ENCODE measurements around the gene PARP3.

Gene PARP3

DNA sequence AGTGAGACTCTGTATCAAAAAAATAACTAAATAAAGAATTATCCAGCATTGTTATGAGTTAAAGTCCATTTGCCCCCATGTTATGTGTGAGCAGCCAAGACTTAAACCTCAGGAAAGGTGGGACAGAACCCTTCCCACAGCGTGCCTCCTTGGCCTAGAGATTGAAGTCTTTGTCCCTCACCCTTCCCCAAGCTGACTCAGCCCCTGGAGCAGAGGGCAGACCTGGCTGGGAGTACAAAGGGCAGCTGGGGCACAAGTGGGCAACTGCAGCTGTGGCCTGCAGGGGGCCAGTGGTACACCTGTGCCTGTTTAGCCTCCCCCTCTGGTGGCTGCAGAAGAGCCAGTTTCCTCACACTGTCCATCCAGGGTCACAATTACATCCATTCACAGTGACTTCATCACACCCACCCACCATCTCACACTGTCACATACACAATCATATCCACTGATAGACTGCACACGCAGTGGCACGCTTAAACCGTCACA is 40.2 kb downstream of the PARP3 start:
- H4K5ac ChIP-seq (ENCODE audit: low read length) = no peak overlapping the region
- H3K9ac ChIP-seq (ENCODE audit: low read length) = peak overlapping the region; percentile 85
- peak overlapping the region; percentile 27 for H2BK5ac ChIP-seq (ENCODE audit: low read length)
- peak overlapping the region; percentile 72 for H3K23ac ChIP-seq (ENCODE audit: low read length)
- no peak overlapping the region for H2AK5ac ChIP-seq (ENCODE audit: low read length)
- peak; percentile 88 for DNase-seq
- H3K4me3 ChIP-seq (ENCODE audit: low read length) = peak overlapping the region; percentile 59
- peaks cover 3% of the 10 kb centered on the region for H3K79me1 ChIP-seq (ENCODE audit: low read length)
- no peaks in the 10 kb centered on the region for H3K79me2 ChIP-seq (ENCODE audit: control insufficient read depth, insufficient read depth, low read length)
- no peak overlapping the region for H3K18ac ChIP-seq (ENCODE audit: low read length)
- H3K27ac ChIP-seq (ENCODE audit: low read depth, low read length) = peak overlapping the region; percentile 90
- no peak overlapping the region for H2BK15ac ChIP-seq (replicated peaks; ENCODE audit: low read depth)
- peaks cover 2% of the 10 kb centered on the region for H3K4me1 ChIP-seq (ENCODE audit: control insufficient read depth, low read depth, low read length)
- H4K8ac ChIP-seq (ENCODE audit: low read depth, low read length) = no peak overlapping the region
- peak overlapping the region; percentile 98 for H3K4me2 ChIP-seq (ENCODE audit: low read length)
- no peaks in the 10 kb centered on the region for H3K36me3 ChIP-seq (ENCODE audit: control insufficient read depth, insufficient read depth, low read length)
- H2BK120ac ChIP-seq (ENCODE audit: low read depth, low read length) = no peak overlapping the region
- H3K56ac ChIP-seq (ENCODE audit: low read length) = peak overlapping the region; percentile 93
- no peak overlapping the region for H3K4ac ChIP-seq (ENCODE audit: low read depth, low read length)
- H3K27me3 ChIP-seq (ENCODE audit: insufficient read depth, low read length, poor library complexity) = no peaks in the 10 kb centered on the region
- WGBS (ENCODE audit: extremely low coverage, insufficient coverage, low lambda C conversion rate) = no CpG with 5 or more reads among the region's 4 CpGs

DNA sequence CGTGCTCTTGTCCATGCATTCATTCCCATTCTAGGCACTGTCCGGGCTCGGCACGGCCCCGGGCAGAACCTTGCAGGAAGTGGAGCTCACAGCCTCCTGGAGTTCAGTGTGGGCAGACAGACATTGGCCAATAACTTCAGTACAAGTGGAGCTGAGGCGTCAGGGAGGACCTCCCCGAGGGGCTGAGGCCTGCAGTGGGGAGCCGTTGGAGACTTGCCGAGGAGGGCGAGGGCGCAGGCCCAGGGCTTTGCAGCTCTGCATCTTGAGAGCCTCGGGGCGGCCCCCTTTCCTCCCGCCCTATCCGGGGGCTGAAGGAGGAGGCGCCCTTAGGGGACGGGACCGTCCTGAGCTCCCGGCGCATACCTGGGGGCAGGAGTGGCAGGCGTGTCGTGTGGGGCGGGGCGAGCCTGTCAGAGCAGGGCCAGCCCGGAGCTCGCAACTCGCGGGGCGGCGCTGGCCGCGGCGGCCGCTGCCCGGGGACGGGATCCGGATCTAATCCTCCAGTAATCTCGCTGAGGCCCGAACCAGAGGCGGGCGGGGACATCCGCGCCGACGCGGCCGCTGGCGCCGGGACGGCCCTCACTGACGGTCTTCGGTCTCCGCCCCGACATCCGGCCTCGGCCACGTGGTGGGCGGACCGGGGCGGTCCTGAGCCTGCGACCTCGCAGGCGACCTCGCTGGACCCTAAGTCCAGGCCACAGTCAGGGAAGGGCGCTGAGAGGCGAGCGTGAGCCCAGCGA is 40.8 kb downstream of the PARP3 start, which contains the start of gene ACY1:
Gene ACY1, plus strand, starts transcription at position 698 of the 740 bp plus-strand sequence. CDS start 530 bp downstream, outside the sequence.
- Histone ChIP-seq H2BK15ac (replicated peaks; ENCODE audit: low read depth) (no peak within 1 kb of the TSS), H3K23ac (ENCODE audit: low read length) (peak within 1 kb of the TSS; percentile 72), H3K4ac (ENCODE audit: low read depth, low read length) (peak within 1 kb of the TSS; percentile 61), H3K27ac (ENCODE audit: low read depth, low read length) (peak within 1 kb of the TSS; percentile 90), H3K36me3 (ENCODE audit: control insufficient read depth, insufficient read depth, low read length) (no peaks in the 10 kb centered on the region), H3K4me3 (ENCODE audit: low read length) (peak within 1 kb of the TSS; percentile 59), H2BK5ac (ENCODE audit: low read length) (peak within 1 kb of the TSS; percentile 27), H4K5ac (ENCODE audit: low read length) (peak within 1 kb of the TSS; percentile 50), H3K56ac (ENCODE audit: low read length) (peak within 1 kb of the TSS; percentile 93), H3K4me1 (ENCODE audit: control insufficient read depth, low read depth, low read length) (peaks cover 2% of the 10 kb centered on the region), H3K9ac (ENCODE audit: low read length) (peak within 1 kb of the TSS; percentile 85), H2AK5ac (ENCODE audit: low read length) (no peak within 1 kb of the TSS), H3K27me3 (ENCODE audit: insufficient read depth, low read length, poor library complexity) (no peaks in the 10 kb centered on the region), H3K79me1 (ENCODE audit: low read length) (peaks cover 3% of the 10 kb centered on the region), H3K79me2 (ENCODE audit: control insufficient read depth, insufficient read depth, low read length) (no peaks in the 10 kb centered on the region), H2BK120ac (ENCODE audit: low read depth, low read length) (peak within 1 kb of the TSS; percentile 10), H4K8ac (ENCODE audit: low read depth, low read length) (no peak within 1 kb of the TSS), H3K18ac (ENCODE audit: low read length) (peak within 1 kb of the TSS; percentile 52), H3K4me2 (ENCODE audit: low read length) (peak within 1 kb of the TSS; percentile 98)
- DNase-seq = peak; percentile 94
- WGBS (ENCODE audit: extremely low coverage, insufficient coverage, low lambda C conversion rate) = no CpG with 5 or more reads among the region's 68 CpGs

DNA sequence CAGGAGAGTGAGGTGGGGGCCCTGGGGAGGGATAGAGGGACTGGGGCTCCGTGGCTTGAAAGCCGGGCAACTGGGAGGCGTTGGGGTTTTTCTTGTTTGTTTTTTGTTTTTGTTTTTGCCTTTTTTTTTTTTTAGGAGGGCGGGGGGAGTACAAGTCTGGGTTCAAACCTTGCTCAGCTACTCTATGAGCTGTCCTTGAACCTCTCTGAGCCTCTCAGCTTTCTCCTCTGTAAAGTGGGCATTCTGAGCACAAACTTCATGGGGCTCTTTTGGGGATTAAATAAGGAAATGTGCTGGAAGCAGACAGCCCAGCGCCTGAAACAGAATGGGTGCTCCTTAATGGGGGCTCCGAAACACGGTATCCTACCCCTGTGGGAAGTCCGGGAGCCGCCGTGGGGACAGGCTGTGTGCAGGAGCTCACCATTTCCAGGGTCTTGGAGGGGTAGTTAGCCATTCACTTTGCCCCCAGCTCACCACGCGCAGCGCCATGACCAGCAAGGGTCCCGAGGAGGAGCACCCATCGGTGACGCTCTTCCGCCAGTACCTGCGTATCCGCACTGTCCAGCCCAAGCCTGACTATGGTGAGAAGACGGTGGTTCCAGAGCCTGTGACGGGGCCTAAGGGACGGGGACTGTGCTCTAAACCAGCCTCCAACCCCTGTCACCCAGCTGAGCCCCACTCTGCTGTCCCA is 41.6 kb downstream of the PARP3 start:
- H3K79me2 ChIP-seq (ENCODE audit: control insufficient read depth, insufficient read depth, low read length) = no peaks in the 10 kb centered on the region
- peak overlapping the region; percentile 85 for H3K9ac ChIP-seq (ENCODE audit: low read length)
- no CpG with 5 or more reads among the region's 22 CpGs for WGBS (ENCODE audit: extremely low coverage, insufficient coverage, low lambda C conversion rate)
- H2BK15ac ChIP-seq (replicated peaks; ENCODE audit: low read depth) = no peak overlapping the region
- H4K8ac ChIP-seq (ENCODE audit: low read depth, low read length) = no peak overlapping the region
- peak overlapping the region; percentile 61 for H3K4ac ChIP-seq (ENCODE audit: low read depth, low read length)
- peak overlapping the region; percentile 45 for H3K4me2 ChIP-seq (ENCODE audit: low read length)
- no peaks in the 10 kb centered on the region for H3K36me3 ChIP-seq (ENCODE audit: control insufficient read depth, insufficient read depth, low read length)
- H3K4me1 ChIP-seq (ENCODE audit: control insufficient read depth, low read depth, low read length) = peaks cover 2% of the 10 kb centered on the region
- H2BK5ac ChIP-seq (ENCODE audit: low read length) = no peak overlapping the region
- H3K23ac ChIP-seq (ENCODE audit: low read length) = peak overlapping the region; percentile 57
- no peak overlapping the region for H3K4me3 ChIP-seq (ENCODE audit: low read length)
- peak overlapping the region; percentile 50 for H4K5ac ChIP-seq (ENCODE audit: low read length)
- no peaks in the 10 kb centered on the region for H3K27me3 ChIP-seq (ENCODE audit: insufficient read depth, low read length, poor library complexity)
- peaks cover 3% of the 10 kb centered on the region for H3K79me1 ChIP-seq (ENCODE audit: low read length)
- peak overlapping the region; percentile 10 for H2BK120ac ChIP-seq (ENCODE audit: low read depth, low read length)
- peak overlapping the region; percentile 93 for H3K56ac ChIP-seq (ENCODE audit: low read length)
- no peak for DNase-seq
- peak overlapping the region; percentile 52 for H3K18ac ChIP-seq (ENCODE audit: low read length)
- peak overlapping the region; percentile 90 for H3K27ac ChIP-seq (ENCODE audit: low read depth, low read length)
- no peak overlapping the region for H2AK5ac ChIP-seq (ENCODE audit: low read length)

DNA sequence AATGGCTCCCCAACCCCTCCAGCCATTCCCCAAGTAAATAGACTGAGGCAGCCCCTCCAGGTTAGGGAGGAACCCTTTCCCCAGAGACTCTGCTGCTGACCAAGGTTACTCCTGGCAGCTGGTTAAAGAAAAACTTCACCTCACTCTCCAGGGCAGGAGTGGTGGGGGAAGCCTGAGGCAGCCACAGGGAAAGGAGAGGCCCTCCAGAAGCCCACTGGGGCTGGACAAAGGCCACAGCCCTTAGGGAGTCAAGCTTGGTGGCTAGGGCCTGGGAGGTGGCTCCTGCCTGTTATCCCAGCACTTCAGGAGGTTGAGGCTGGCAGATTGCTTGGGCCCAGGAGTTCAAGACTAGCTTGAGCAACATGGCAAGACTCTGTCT is 42.1 kb downstream of the PARP3 start:
- Histone ChIP-seq H3K4me1 (ENCODE audit: control insufficient read depth, low read depth, low read length) (peaks cover 2% of the 10 kb centered on the region), H2BK5ac (ENCODE audit: low read length) (no peak overlapping the region), H2BK120ac (ENCODE audit: low read depth, low read length) (no peak overlapping the region), H3K4me2 (ENCODE audit: low read length) (no peak overlapping the region), H3K79me1 (ENCODE audit: low read length) (peaks cover 3% of the 10 kb centered on the region), H3K27me3 (ENCODE audit: insufficient read depth, low read length, poor library complexity) (no peaks in the 10 kb centered on the region), H3K9ac (ENCODE audit: low read length) (peak overlapping the region; percentile 85), H4K5ac (ENCODE audit: low read length) (no peak overlapping the region), H4K8ac (ENCODE audit: low read depth, low read length) (no peak overlapping the region), H2AK5ac (ENCODE audit: low read length) (no peak overlapping the region), H3K36me3 (ENCODE audit: control insufficient read depth, insufficient read depth, low read length) (peaks cover 1% of the 10 kb centered on the region), H3K79me2 (ENCODE audit: control insufficient read depth, insufficient read depth, low read length) (no peaks in the 10 kb centered on the region), H3K4me3 (ENCODE audit: low read length) (no peak overlapping the region), H3K23ac (ENCODE audit: low read length) (peak overlapping the region; percentile 57), H3K18ac (ENCODE audit: low read length) (no peak overlapping the region), H3K27ac (ENCODE audit: low read depth, low read length) (no peak overlapping the region), H3K4ac (ENCODE audit: low read depth, low read length) (no peak overlapping the region), H3K56ac (ENCODE audit: low read length) (peak overlapping the region; percentile 93), H2BK15ac (replicated peaks; ENCODE audit: low read depth) (no peak overlapping the region)
- DNase-seq = no peak

DNA sequence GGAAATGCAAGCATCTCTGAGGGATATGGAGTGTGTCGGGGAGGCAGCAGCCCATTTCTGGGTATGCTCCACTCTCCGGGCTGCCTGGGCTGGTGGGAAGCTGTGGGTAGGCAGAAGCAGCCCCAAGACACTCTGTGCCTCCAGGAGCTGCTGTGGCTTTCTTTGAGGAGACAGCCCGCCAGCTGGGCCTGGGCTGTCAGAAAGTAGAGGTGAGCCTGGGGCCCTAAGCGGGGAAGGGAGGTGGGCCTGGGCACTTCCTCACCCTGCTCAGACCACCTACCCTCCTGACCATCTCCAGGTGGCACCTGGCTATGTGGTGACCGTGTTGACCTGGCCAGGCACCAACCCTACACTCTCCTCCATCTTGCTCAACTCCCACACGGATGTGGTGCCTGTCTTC is 42.9 kb downstream of the PARP3 start:
- Histone ChIP-seq H3K79me1 (ENCODE audit: low read length) (peaks cover 3% of the 10 kb centered on the region), H4K5ac (ENCODE audit: low read length) (no peak overlapping the region), H3K27me3 (ENCODE audit: insufficient read depth, low read length, poor library complexity) (no peaks in the 10 kb centered on the region), H3K4me2 (ENCODE audit: low read length) (no peak overlapping the region), H2BK5ac (ENCODE audit: low read length) (no peak overlapping the region), H3K4ac (ENCODE audit: low read depth, low read length) (no peak overlapping the region), H3K4me1 (ENCODE audit: control insufficient read depth, low read depth, low read length) (peaks cover 2% of the 10 kb centered on the region), H3K27ac (ENCODE audit: low read depth, low read length) (no peak overlapping the region), H2AK5ac (ENCODE audit: low read length) (no peak overlapping the region), H2BK15ac (replicated peaks; ENCODE audit: low read depth) (no peak overlapping the region), H3K18ac (ENCODE audit: low read length) (no peak overlapping the region), H3K23ac (ENCODE audit: low read length) (no peak overlapping the region), H4K8ac (ENCODE audit: low read depth, low read length) (no peak overlapping the region), H2BK120ac (ENCODE audit: low read depth, low read length) (no peak overlapping the region), H3K9ac (ENCODE audit: low read length) (no peak overlapping the region), H3K36me3 (ENCODE audit: control insufficient read depth, insufficient read depth, low read length) (peaks cover 1% of the 10 kb centered on the region), H3K4me3 (ENCODE audit: low read length) (no peak overlapping the region), H3K79me2 (ENCODE audit: control insufficient read depth, insufficient read depth, low read length) (no peaks in the 10 kb centered on the region), H3K56ac (ENCODE audit: low read length) (no peak overlapping the region)
- WGBS (ENCODE audit: extremely low coverage, insufficient coverage, low lambda C conversion rate) = no CpG with 5 or more reads among the region's 6 CpGs
- no peak for DNase-seq
